Endothelial cell of umbilical vein (primary cell): Measurements from ENCODE around the gene NSMCE1. TPM values are rescaled to one million over a fixed set of nuclear protein-coding genes. Genes with fewer than 3 reads are reported as not detected.

Experiments used
- BruUV-seq: library from RNA; stranded (reverse); fragments of 400-500 nt; replicated peaks from 2 replicates; lab custom pipeline; 2021; lab: Mats Ljungman, UMichigan
- CTCF ChIA-PET: fragments of 300-600, 350-600 bp; sonication (Branson Sonifier 250); formaldehyde crosslinking; loops from one replicate; lab custom pipeline; 2021; ENCODE audit warnings: antibody characterized with exemption, inconsistent platforms; lab: Charles Lee
- POLR2A ChIA-PET: fragments of 300-600, 350-600 bp; sonication (Branson Sonifier 250); formaldehyde crosslinking; loops from one replicate; lab custom pipeline; 2021; ENCODE audit warnings: antibody characterized with exemption, inconsistent platforms; lab: Charles Lee
- DNase-seq: peaks from one replicate; pipeline ENCODE4 v3.0.0-alpha.2; 2011; ENCODE audit warnings: low read depth, low spot score
- FAIRE-seq: peaks from 2 replicates; lab custom pipeline; 2011; peaks lifted over from hg19 to GRCh38; lab: Jason Lieb, UNC
- H2AFZ ChIP-seq: 2 replicates; pipeline ENCODE4 v1.6.0; 2012; ENCODE audit warnings: low read depth, low read length, control low read depth, inconsistent platforms
- H3K27ac ChIP-seq: 2 replicates; pipeline ENCODE4 v1.5.1; 2011; ENCODE audit warnings: low read depth, mild to moderate bottlenecking, control low read depth, low read length, moderate library complexity; ENCODE audit not compliant: insufficient read depth
- H3K27me3 ChIP-seq, 2 experiments: 2 replicates each; pipeline versions ENCODE4 v1.6.0 to v1.6.1; 2011; ENCODE audit warnings: low read length in 2 of 2, mixed read lengths in 1 of 2; ENCODE audit not compliant: control insufficient read depth in 2 of 2, insufficient read depth in 2 of 2
- H3K36me3 ChIP-seq, 2 experiments: 2 replicates in 1 of 2; 3 replicates in 1 of 2; pipeline ENCODE4 v1.5.1; 2011; ENCODE audit warnings: low read length in 2 of 2, mild to moderate bottlenecking in 1 of 2, moderate library complexity in 1 of 2; ENCODE audit not compliant: control insufficient read depth in 2 of 2, insufficient read depth in 2 of 2; ENCODE audit errors: extremely low read depth in 1 of 2
- H3K4me1 ChIP-seq: 3 replicates; pipeline ENCODE4 v1.5.1; 2011; ENCODE audit warnings: mild to moderate bottlenecking, low read length; ENCODE audit not compliant: control insufficient read depth, insufficient read depth; ENCODE audit errors: extremely low read depth
- H3K4me2 ChIP-seq: 2 replicates; pipeline ENCODE4 v1.6.1; 2011; ENCODE audit warnings: low read length, control low read depth, mixed read lengths; ENCODE audit not compliant: insufficient read depth
- H3K4me3 ChIP-seq, 3 experiments: fragments of 200-600 bp in 1 of 3; sonication (generic), shearing (Covaris generic) in 1 of 3; replicated peaks in 1 of 3; 2 replicates each; pipeline ENCODE4 v1.5.1; 2011 to 2016; ENCODE audit warnings: control low read depth in 3 of 3, low read length in 3 of 3, mild to moderate bottlenecking in 2 of 3, inconsistent platforms in 1 of 3, low read depth in 1 of 3, moderate library complexity in 1 of 3; ENCODE audit not compliant: insufficient read depth in 1 of 3
- H3K79me2 ChIP-seq: 2 replicates; pipeline ENCODE4 v1.6.0; 2012; ENCODE audit warnings: low read length, inconsistent platforms; ENCODE audit not compliant: control insufficient read depth, insufficient read depth
- H3K9ac ChIP-seq: replicated peaks from 2 replicates; pipeline ENCODE3; 2011; ENCODE audit warnings: low read length, control low read depth; ENCODE audit not compliant: insufficient read depth; ENCODE audit errors: extremely low read depth
- H3K9me1 ChIP-seq: replicated peaks from 3 replicates; pipeline ENCODE4 v1.6.0; 2011; ENCODE audit warnings: mild to moderate bottlenecking, low read length; ENCODE audit not compliant: control insufficient read depth, insufficient read depth; ENCODE audit errors: extremely low read depth
- H3K9me3 ChIP-seq: replicated peaks from 2 replicates; pipeline ENCODE4 v1.5.1; 2012; ENCODE audit warnings: low read length, inconsistent platforms; ENCODE audit not compliant: control insufficient read depth, insufficient read depth
- H4K20me1 ChIP-seq: replicated peaks from 2 replicates; pipeline ENCODE3; 2011; ENCODE audit warnings: mild to moderate bottlenecking, low read length; ENCODE audit not compliant: control insufficient read depth, insufficient read depth; ENCODE audit errors: extremely low read depth
- CTCF ChIP-seq, 2 donors: IDR thresholded peaks; 1 replicate in 1 of 2; 2 replicates in 1 of 2; pipeline ENCODE4 v1.5.1; 2011; ENCODE audit warnings: low read length in 2 of 2, mild to moderate bottlenecking in 2 of 2, moderate library complexity in 2 of 2, control low read depth in 1 of 2, inconsistent platforms in 1 of 2, low read depth in 1 of 2; ENCODE audit not compliant: insufficient read depth in 1 of 2; ENCODE audit errors: extremely low read depth in 1 of 2
- EZH2 ChIP-seq: IDR thresholded peaks from 2 replicates; pipeline ENCODE4 v1.6.1; 2012; ENCODE audit warnings: borderline replicate concordance, low read depth, mild to moderate bottlenecking, moderate library complexity, low read length, inconsistent platforms; ENCODE audit not compliant: severe bottlenecking
- FOS ChIP-seq: IDR thresholded peaks from 2 replicates; pipeline ENCODE4 v1.6.1; 2011; ENCODE audit warnings: mild to moderate bottlenecking, low read length, moderate library complexity, borderline replicate concordance; ENCODE audit not compliant: insufficient read depth
- GATA2 ChIP-seq: IDR thresholded peaks from 2 replicates; pipeline ENCODE4 v1.7.0; 2011; ENCODE audit warnings: low read depth, mild to moderate bottlenecking, moderate library complexity, mixed read lengths, low read length; ENCODE audit not compliant: insufficient read length, insufficient read depth
- JUN ChIP-seq: IDR thresholded peaks from 2 replicates; pipeline ENCODE4 v1.6.1; 2011; ENCODE audit warnings: borderline replicate concordance, low read depth; ENCODE audit not compliant: insufficient read length, insufficient read depth
- MAX ChIP-seq: IDR thresholded peaks from 2 replicates; pipeline ENCODE4 v1.6.1; 2011; ENCODE audit not compliant: insufficient read depth, insufficient read length
- MYC ChIP-seq: IDR thresholded peaks from one replicate; pipeline ENCODE4 v1.6.1; 2011; ENCODE audit warnings: mild to moderate bottlenecking, low read depth, low read length
- POLR2A ChIP-seq: IDR thresholded peaks from 2 replicates; pipeline ENCODE4 v1.6.1; 2012; ENCODE audit warnings: low read depth, mild to moderate bottlenecking, control low read depth, low read length
- POLR2AphosphoS5 ChIP-seq: IDR thresholded peaks from 2 replicates; pipeline ENCODE4 v1.6.1; 2012; ENCODE audit warnings: low read depth, mild to moderate bottlenecking, control low read depth, low read length, moderate library complexity; ENCODE audit not compliant: insufficient read depth
- dilution Hi-C: fragments of 300-500 bp; cut with MboI; formaldehyde crosslinking; loops from one replicate; pipeline ENCODE4 v1.15.0; 2019; ENCODE audit warnings: low sequenced_read_pairs; ENCODE audit not compliant: extremely low pct_ligation_motif_present
- intact Hi-C: fragments of 100-400 bp; cut with micrococcal nuclease; formaldehyde crosslinking; loops from one replicate; pipeline ENCODE4 v1.10.0; 2022
- polyA plus RNA-seq, 4 experiments: library from polyadenylated mRNA; depleted of rRNA in 3 of 4; stranded (reverse) in 3 of 4; unstranded in 1 of 4; fragments of >200 nt; gene quantifications; 2 replicates each; pipeline versions ENCODE4 v1.2.1 to v1.2.3, GENCODE V29; 2011 to 2012; ENCODE audit warnings: missing spikeins in 1 of 4
- total RNA-seq: library from RNA; stranded (reverse); gene quantifications from 2 replicates; pipeline ENCODE4 v1.2.3, GENCODE V29; 2021

NSMCE1 gene
- total and polyA plus RNA-seq, 2 donors (not counting 3 experiments of a cell fraction or from before 2014, with no cell fraction given) = 23.8 to 42.0 TPM

- peak overlapping the region in 1 of 3 experiments; percentile 8 for H3K4me3 ChIP-seq
- no TSS peak for BruUV-seq
- TF ChIP-seq EZH2 (no peak), FOS (no peak), CTCF (IDR thresholded peaks at IDR 0.05; ENCODE audit: extremely low read depth in 1 of 2, insufficient read depth in 1 of 2, low read depth in 1 of 2, low read length in 2 of 2) (no peak), GATA2 (no peak), MAX (no peak), POLR2A (no peak), MYC (no peak), POLR2AphosphoS5 (no peak), JUN (no peak)
- CTCF ChIA-PET = interaction anchor here (0.6 to 3.9 kb wide), 8 partner anchors 10 to 137 kb away, joined by 3 to 42 read pairs (median 6); no protein-coding TSS in a partner anchor
- peak; percentile 98 for FAIRE-seq
- peaks cover 42% of the 10 kb centered on the region for H3K4me1 ChIP-seq
- H3K79me2 ChIP-seq = peaks cover 61% of the 10 kb centered on the region
- no peaks in the 10 kb centered on the region for H3K27me3 ChIP-seq
- no peaks in the 10 kb centered on the region for H3K9me1 ChIP-seq
- peak overlapping the region; percentile 73 for H3K4me2 ChIP-seq
- POLR2A ChIA-PET = interaction anchor here (1.1 kb wide), 2 partner anchors 51 to 81 kb away, joined by 3 to 4 read pairs; no protein-coding TSS in a partner anchor
- H3K9ac ChIP-seq = peak overlapping the region; percentile 28
- peaks cover 5 to 6% of the 10 kb centered on the region in 2 experiments for H3K36me3 ChIP-seq
- intact Hi-C loops = no loop called here
- no peaks in the 10 kb centered on the region for H3K9me3 ChIP-seq
- H3K27ac ChIP-seq = peak overlapping the region; percentile 99
- H2AFZ ChIP-seq = no peak overlapping the region
- dilution Hi-C loops = no loop called here
- no peaks in the 10 kb centered on the region for H4K20me1 ChIP-seq
- no peak for DNase-seq
Observed at GRCh38 chr16:27316038-27316680, 47.6 kb upstream of the NSMCE1 start.
